Superior temporal gyrus (tissue), 1 donor: ENCODE data around the gene PIK3CG.

Source experiments
- DNase-seq: peaks from one replicate; pipeline ENCODE4 v3.0.0-alpha.2; 2016; ENCODE audit errors: extremely low spot score

Gene PIK3CG

GRCh38 chr7:106858618-106859532 lies 6.2 kb upstream of the PIK3CG start:
- no peak for DNase-seq

- DNase-seq = no peak
Observed at GRCh38 chr7:106862317-106863089, 2.6 kb upstream of the PIK3CG start.

GRCh38 chr7:106863274-106863997 lies 1.6 kb upstream of the PIK3CG start:
- DNase-seq = no peak

- DNase-seq = no peak
Observed at GRCh38 chr7:106864298-106865081, 592 bp upstream of the PIK3CG start.

- no peak for DNase-seq
Observed at GRCh38 chr7:106866298-106867281, 1.5 kb downstream of the PIK3CG start.

- DNase-seq = no peak
Observed at GRCh38 chr7:106867641-106868351, 2.7 kb downstream of the PIK3CG start.

- no peak for DNase-seq
Observed at GRCh38 chr7:106868364-106868763, 3.3 kb downstream of the PIK3CG start.

GRCh38 chr7:106869954-106870353 lies 4.9 kb downstream of the PIK3CG start:
- no peak for DNase-seq

GRCh38 chr7:106870528-106870927 lies 5.4 kb downstream of the PIK3CG start:
- no peak for DNase-seq

- DNase-seq = peak; percentile 24
Observed at GRCh38 chr7:106870983-106871410, 5.9 kb downstream of the PIK3CG start.

GRCh38 chr7:106871793-106872571 lies 6.9 kb downstream of the PIK3CG start:
- no peak for DNase-seq

- DNase-seq = no peak
Observed at GRCh38 chr7:106872763-106873162, 7.7 kb downstream of the PIK3CG start.

- DNase-seq = no peak
Observed at GRCh38 chr7:106874076-106874475, 9.0 kb downstream of the PIK3CG start.

- no peak for DNase-seq
Observed at GRCh38 chr7:106875508-106875907, 10.4 kb downstream of the PIK3CG start.

- DNase-seq = no peak
Observed at GRCh38 chr7:106878748-106879439, 13.8 kb downstream of the PIK3CG start.

GRCh38 chr7:106881984-106882383 lies 16.9 kb downstream of the PIK3CG start:
- no peak for DNase-seq

GRCh38 chr7:106883456-106884026 lies 18.5 kb downstream of the PIK3CG start:
- DNase-seq = no peak

GRCh38 chr7:106885652-106886051 lies 20.6 kb downstream of the PIK3CG start:
- no peak for DNase-seq
